ENCODE data around the gene CARMIL1. TPM values are rescaled to one million over a fixed set of nuclear protein-coding genes. Genes with fewer than 3 reads are reported as not detected.

The CARMIL1 gene
- total RNA-seq, 4 donors from 2014 or later = 14.9 to 23.5 (median 20.3) TPM

- WGBS, 2 donors = 77 to 82% methylated on average over 2 of the region's 2 CpGs
- DNase-seq (ENCODE audit: low spot score in 2 of 2) = no peak
- TF ChIP-seq POLR2A (IDR thresholded peaks at IDR 0.05) (no peak), CTCF (IDR thresholded peaks at IDR 0.05) (no peak)
- intact Hi-C loops (cut with DNase I; ENCODE audit: low total_unique reads) = no loop called here
- H3K4me3 ChIP-seq (ENCODE audit: low read depth, poor library complexity, severe bottlenecking) = no peak overlapping the region
These were observed 167.8 kb downstream of the CARMIL1 start for GRCh38 chr6:25446830-25447569.

GRCh38 chr6:25447570-25447929 lies 168.4 kb downstream of the CARMIL1 start:
- intact Hi-C loops (cut with DNase I; ENCODE audit: low total_unique reads) = no loop called here
- no peak for DNase-seq (ENCODE audit: low spot score in 2 of 2)

GRCh38 chr6:25448965-25449538 lies 169.9 kb downstream of the CARMIL1 start:
- WGBS, 2 donors = 53 to 65% methylated on average over 2 of the region's 2 CpGs
- no peak for DNase-seq (ENCODE audit: low spot score in 2 of 2)
- no peak overlapping the region for H3K4me3 ChIP-seq (ENCODE audit: low read depth, poor library complexity, severe bottlenecking)
- intact Hi-C loops (cut with DNase I; ENCODE audit: low total_unique reads) = no loop called here
- TF ChIP-seq CTCF (IDR thresholded peaks at IDR 0.05) = no peak
- no peak for TF ChIP-seq POLR2A (IDR thresholded peaks at IDR 0.05)

More at GRCh38 chr6:25447570-25447929, 168.4 kb downstream of the CARMIL1 start:
- WGBS, 2 donors = 66 to 72% methylated on average over 1 of the region's 1 CpG
- no peak overlapping the region for H3K4me3 ChIP-seq (ENCODE audit: low read depth, poor library complexity, severe bottlenecking)
- TF ChIP-seq POLR2A (IDR thresholded peaks at IDR 0.05) = no peak
- TF ChIP-seq CTCF (IDR thresholded peaks at IDR 0.05) = no peak

- TF ChIP-seq CTCF (IDR thresholded peaks at IDR 0.05) = no peak
- no peak for TF ChIP-seq POLR2A (IDR thresholded peaks at IDR 0.05)
- no peak overlapping the region for H3K4me3 ChIP-seq (ENCODE audit: low read depth, poor library complexity, severe bottlenecking)
- DNase-seq (ENCODE audit: low spot score in 2 of 2) = no peak
- intact Hi-C loops (cut with DNase I; ENCODE audit: low total_unique reads) = no loop called here
- WGBS, 2 donors = 69 to 79% methylated on average over 4 of the region's 4 CpGs
These were observed 170.6 kb downstream of the CARMIL1 start for GRCh38 chr6:25449774-25450173.

- intact Hi-C loops (cut with DNase I; ENCODE audit: low total_unique reads) = no loop called here
- H3K4me3 ChIP-seq (ENCODE audit: low read depth, poor library complexity, severe bottlenecking) = no peak overlapping the region
- TF ChIP-seq POLR2A (IDR thresholded peaks at IDR 0.05) = no peak
- no peak for TF ChIP-seq CTCF (IDR thresholded peaks at IDR 0.05)
- DNase-seq (ENCODE audit: low spot score in 2 of 2) = no peak
These were observed 171.5 kb downstream of the CARMIL1 start for GRCh38 chr6:25450469-25451198.
